IPS-15b (cell line): ENCODE data around the gene CPE.

ENCODE experiments used
- H3K27me3 ChIP-seq: one replicate; pipeline ENCODE4 v1.6.1; 2013; ENCODE audit warnings: low read length; ENCODE audit not compliant: control insufficient read depth, insufficient read depth
- H3K36me3 ChIP-seq: one replicate; pipeline ENCODE4 v1.6.1; 2013; ENCODE audit warnings: low read length; ENCODE audit not compliant: control insufficient read depth, insufficient read depth
- H3K4me1 ChIP-seq: one replicate; pipeline ENCODE4 v1.6.1; 2013; ENCODE audit warnings: mild to moderate bottlenecking, low read length; ENCODE audit not compliant: control insufficient read depth, insufficient read depth
- H3K4me3 ChIP-seq: one replicate; pipeline ENCODE4 v1.5.1; 2013; ENCODE audit warnings: low read depth, low read length
- H3K9ac ChIP-seq: one replicate; pipeline ENCODE4 v1.6.1; 2013; ENCODE audit warnings: low read depth, mild to moderate bottlenecking, low read length
- H3K9me3 ChIP-seq: one replicate; pipeline ENCODE4 v1.6.1; 2013; ENCODE audit warnings: mild to moderate bottlenecking, low read length; ENCODE audit not compliant: control insufficient read depth, insufficient read depth

CPE gene

DNA sequence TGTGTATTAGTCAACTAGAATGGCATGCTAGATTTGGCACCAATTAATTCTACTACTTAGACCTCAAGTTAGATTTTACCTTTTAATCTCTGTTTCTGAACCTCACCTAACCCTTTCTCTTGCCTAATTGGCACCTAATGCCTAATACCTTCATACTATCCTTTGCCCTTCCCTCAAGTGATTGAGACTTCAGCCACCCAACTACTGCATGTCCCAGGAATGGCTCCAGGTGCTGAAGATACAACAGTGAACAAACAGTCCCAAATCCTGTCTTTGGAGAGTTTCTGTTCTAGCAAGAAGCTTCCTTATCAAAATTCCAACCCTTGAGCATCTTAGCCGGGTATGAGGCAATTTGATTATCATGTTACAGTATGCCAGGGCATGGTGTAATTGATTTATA, 139.9 kb downstream of the CPE start:
- no peaks in the 10 kb centered on the region for H3K4me1 ChIP-seq
- no peaks in the 10 kb centered on the region for H3K36me3 ChIP-seq
- H3K27me3 ChIP-seq = no peaks in the 10 kb centered on the region
- no peak overlapping the region for H3K9ac ChIP-seq
- H3K4me3 ChIP-seq = no peak overlapping the region
- H3K9me3 ChIP-seq = no peaks in the 10 kb centered on the region

DNA sequence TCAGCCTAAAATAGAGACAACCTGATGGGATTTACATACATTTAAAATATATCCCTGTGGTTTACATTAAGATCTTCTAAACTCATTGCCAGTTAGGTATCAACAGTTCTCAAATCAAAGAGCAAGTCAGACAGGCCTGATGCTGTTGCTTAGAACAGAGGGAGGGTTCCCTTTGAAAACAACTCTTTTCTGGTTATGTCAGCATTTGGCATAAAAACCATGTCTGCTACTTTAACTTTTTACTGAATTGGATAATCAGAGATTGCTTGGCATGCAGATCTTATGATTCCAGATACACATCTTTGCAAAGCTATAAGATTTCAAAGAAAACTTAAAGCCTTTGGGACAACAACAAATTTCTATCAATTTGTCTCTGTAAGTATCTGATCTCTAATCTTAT, 140.8 kb downstream of the CPE start:
- H3K27me3 ChIP-seq = no peaks in the 10 kb centered on the region
- no peaks in the 10 kb centered on the region for H3K36me3 ChIP-seq
- no peaks in the 10 kb centered on the region for H3K9me3 ChIP-seq
- H3K4me1 ChIP-seq = no peaks in the 10 kb centered on the region
- no peak overlapping the region for H3K9ac ChIP-seq
- H3K4me3 ChIP-seq = no peak overlapping the region

DNA sequence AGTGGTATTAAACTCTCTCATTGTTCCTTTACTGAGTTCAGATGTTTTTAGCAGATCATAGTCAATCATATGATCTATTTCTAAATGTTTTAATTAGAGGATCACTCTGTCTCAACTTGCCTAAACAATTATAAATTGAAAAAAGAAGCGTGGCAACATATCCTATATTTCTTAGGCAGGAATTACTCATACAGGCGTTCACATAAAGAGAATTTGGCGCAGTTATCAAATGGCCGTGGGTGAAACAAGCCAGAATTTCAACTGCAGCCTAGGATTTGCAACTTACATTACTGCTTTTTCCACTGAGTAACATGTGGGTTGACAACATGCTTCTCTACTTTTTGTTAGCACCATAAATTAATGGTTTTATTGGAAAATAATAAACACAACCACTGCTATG, 141.3 kb downstream of the CPE start:
- Histone ChIP-seq H3K4me1 (no peaks in the 10 kb centered on the region), H3K9ac (no peak overlapping the region), H3K9me3 (no peaks in the 10 kb centered on the region), H3K27me3 (no peaks in the 10 kb centered on the region), H3K36me3 (no peaks in the 10 kb centered on the region), H3K4me3 (no peak overlapping the region)

DNA sequence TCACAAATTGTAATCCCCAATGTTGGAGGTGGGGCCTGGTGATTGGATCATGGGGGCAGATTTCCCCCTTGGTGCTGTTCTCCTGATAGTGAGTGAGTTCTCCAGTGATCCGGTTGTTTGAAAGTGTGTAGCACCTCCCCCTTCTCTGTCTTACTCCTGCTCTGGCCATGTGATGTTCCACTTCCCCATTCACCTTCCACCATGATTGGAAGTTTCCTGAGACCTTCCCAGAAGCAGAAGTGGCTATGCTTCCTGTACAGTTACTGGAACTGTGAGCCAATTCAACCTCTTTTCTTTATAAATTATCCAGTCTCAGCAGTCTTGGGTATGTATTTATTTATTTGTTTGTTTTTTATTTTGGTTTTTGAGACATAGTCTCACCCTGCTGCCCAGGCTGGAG, 143.2 kb downstream of the CPE start:
- Histone ChIP-seq H3K9ac (no peak overlapping the region), H3K36me3 (no peaks in the 10 kb centered on the region), H3K27me3 (no peaks in the 10 kb centered on the region), H3K9me3 (no peaks in the 10 kb centered on the region), H3K4me3 (no peak overlapping the region), H3K4me1 (no peaks in the 10 kb centered on the region)

DNA sequence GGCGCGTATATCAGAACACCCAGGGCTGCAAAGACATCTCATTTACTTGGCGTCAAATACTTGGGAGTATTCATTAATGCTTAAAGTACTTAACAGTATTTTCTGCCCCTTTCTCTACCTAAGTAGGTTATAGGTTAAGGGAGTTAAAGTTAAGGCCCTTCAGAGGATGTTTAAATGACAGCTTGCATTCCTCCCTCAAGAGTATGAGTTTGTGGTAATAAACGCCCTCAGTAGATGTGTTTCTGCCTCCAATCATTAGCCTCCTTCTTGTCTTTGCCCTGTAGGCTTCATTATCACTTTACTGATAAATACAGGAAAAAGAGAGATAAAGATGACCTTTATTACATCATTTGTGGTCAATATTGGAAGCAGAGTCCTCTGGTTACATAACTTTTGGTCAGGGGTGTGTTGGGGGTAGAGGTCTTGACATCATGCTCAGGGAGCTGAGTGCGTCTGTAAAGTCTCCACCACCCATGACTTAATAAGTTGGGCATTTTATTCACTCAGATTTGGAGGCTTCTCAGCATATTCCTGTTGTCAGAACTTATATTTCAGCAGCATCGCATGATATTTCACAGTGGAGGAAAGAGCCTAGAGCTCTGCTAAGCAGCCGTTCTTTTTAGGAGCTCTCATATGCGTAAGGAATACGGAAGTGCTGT, 145.9 kb downstream of the CPE start:
- Histone ChIP-seq H3K9ac (no peak overlapping the region), H3K9me3 (no peaks in the 10 kb centered on the region), H3K36me3 (no peaks in the 10 kb centered on the region), H3K27me3 (no peaks in the 10 kb centered on the region), H3K4me1 (no peaks in the 10 kb centered on the region), H3K4me3 (no peak overlapping the region)

DNA sequence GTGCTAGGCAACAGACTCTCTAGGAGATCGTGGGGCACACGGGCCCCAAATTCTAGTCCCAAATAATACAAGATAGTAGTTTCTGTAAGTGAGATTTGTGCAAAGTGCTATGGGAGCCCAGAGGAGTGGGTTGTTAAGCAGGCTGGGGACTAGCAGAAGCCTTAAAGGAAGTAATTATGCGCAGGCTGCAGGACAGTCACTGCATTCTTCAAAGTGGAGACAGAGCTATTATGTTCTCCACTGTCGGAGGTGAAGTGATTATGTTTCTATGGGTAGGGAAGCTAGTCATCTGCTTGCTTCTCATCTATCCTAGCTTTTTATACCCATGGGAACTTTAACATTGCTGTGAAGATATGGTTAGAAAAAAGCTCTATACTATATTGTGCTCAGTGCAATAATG, 154.2 kb downstream of the CPE start:
- Histone ChIP-seq H3K27me3 (no peaks in the 10 kb centered on the region), H3K9me3 (no peaks in the 10 kb centered on the region), H3K4me3 (no peak overlapping the region), H3K4me1 (no peaks in the 10 kb centered on the region), H3K36me3 (no peaks in the 10 kb centered on the region), H3K9ac (no peak overlapping the region)

DNA sequence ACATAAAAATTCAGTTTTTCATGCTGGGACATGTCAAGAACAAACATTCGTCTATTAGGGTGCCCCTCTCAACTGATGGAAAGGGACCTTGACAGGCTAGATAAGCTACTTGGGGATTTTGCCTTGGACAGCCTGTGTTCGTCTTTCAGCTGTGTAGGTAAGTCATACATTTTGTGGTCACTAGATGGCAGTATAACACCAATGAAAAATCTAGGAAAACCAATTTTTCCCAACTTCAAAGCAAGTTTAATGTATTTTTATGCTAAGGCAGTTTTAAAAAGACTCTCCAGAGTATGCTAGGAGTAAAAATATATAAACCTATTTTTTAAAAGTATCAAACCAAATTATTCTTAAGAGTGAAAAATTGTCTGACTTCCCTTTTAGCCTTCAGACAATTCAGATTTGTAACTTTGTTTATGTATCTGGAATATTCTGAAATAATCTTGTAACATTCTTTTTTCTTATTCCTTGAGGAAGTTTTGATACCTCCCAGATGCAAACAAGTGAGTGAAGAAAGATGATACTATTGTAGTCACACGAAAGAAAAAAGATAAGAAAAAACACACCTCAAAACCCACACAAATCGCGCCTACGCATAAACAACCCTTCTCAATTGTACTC, 158.3 kb downstream of the CPE start:
- Histone ChIP-seq H3K36me3 (no peaks in the 10 kb centered on the region), H3K9me3 (no peaks in the 10 kb centered on the region), H3K4me3 (no peak overlapping the region), H3K4me1 (no peaks in the 10 kb centered on the region), H3K9ac (no peak overlapping the region), H3K27me3 (no peaks in the 10 kb centered on the region)

DNA sequence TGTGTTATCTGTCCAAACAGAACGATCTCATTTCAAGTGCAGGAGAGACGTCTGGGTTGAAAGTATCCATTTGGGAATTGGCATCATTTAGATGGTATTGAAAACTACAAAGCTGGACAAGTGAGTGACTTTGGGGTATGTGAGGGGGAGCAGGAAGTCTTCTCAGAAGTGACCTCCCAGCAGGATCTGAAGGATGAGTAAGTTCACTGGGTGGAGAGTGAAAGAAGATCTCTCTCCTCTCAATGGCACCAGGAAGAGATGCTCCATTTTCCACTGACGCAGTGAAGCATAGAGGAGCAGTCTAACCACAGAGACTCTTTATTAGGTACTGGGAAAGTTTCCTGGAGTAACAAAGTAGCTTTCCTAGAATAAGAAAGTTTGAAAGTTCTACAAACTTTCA, 161.0 kb downstream of the CPE start:
- no peak overlapping the region for H3K9ac ChIP-seq
- no peaks in the 10 kb centered on the region for H3K27me3 ChIP-seq
- no peak overlapping the region for H3K4me3 ChIP-seq
- H3K9me3 ChIP-seq = no peaks in the 10 kb centered on the region
- H3K4me1 ChIP-seq = no peaks in the 10 kb centered on the region
- no peaks in the 10 kb centered on the region for H3K36me3 ChIP-seq

DNA sequence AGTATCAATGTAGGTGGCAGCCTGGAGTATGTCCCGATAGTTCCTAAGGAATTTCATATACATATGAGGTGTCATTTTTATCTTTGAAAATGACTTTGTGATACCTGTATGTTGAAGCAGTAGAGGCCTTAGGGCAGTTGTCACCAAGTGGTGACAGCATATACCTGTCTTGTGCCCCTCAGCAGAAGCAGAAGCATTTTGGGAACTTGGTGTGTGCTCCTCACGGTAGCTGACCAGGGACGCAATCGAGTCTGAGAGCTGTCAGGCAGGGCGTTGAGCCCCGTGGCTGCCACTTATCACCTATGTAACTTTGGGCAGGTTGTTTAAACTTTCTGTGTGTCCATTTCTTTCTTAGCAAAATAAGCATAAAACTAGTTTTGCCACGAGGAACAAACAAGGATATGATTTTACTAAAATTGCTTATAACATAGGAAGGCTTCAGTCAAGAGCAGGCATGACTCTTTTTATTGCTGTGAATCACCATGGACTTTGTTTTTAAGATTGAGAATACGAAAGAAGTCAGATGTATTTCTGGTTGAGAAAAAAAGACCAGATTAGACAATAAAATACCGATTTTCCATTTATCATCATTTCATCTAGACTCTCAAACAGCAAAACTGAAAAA, 161.5 kb downstream of the CPE start:
- H3K27me3 ChIP-seq = no peaks in the 10 kb centered on the region

DNA sequence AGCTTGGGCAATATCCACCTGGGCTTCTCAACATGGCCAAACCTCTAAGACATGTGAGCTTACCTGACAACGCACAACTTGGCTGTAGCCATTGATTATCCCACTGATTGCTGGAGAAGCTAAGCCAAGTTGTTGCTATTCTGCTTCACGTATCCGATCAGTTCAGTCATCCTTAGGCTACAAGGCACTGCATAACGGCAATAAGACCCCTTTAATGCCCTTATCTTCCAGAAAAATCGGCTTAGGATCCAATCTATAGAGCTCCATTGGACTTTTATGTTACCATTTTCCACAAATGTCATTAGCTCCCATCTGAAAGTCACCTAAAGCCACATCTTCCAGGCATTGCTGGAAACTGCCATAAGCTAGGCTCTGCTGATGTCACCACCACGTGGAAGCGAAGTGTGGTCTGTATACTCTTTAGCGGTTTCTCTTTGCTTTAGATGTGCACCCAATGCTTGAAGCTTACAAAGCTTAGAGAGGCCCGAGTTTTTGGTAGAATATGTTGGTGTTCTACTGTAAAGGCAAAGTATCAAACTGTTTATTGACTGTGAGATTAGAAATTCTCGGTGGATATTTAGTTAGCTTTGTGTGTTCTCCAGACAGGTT, 163.1 kb downstream of the CPE start:
- H3K4me1 ChIP-seq = no peaks in the 10 kb centered on the region
- H3K9me3 ChIP-seq = no peaks in the 10 kb centered on the region
- no peak overlapping the region for H3K4me3 ChIP-seq
- H3K9ac ChIP-seq = no peak overlapping the region
- no peaks in the 10 kb centered on the region for H3K36me3 ChIP-seq
- H3K27me3 ChIP-seq = no peaks in the 10 kb centered on the region

More for the DNA sequence above, 161.5 kb downstream of the CPE start:
- H3K36me3 ChIP-seq = no peaks in the 10 kb centered on the region
- no peaks in the 10 kb centered on the region for H3K4me1 ChIP-seq
- H3K4me3 ChIP-seq = no peak overlapping the region
- no peaks in the 10 kb centered on the region for H3K9me3 ChIP-seq
- no peak overlapping the region for H3K9ac ChIP-seq

DNA sequence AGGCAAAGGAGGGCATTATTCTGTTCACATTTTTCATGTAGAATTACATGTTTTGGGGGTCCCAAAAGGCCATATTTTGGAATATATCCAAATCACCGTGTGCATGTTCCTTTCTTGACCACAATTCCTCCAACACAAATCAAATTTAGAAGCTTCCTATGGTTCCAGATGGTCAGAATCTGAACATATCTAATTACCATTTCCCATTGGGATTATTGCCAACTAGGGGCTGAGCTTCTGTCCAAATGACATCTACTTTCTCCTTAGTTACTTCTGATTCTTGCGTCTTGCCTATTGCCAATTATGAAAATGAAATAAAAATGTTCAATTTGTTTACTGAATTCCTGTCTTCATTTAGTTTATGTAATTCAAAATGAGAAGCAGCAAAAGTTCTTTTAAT, 163.7 kb downstream of the CPE start:
- Histone ChIP-seq H3K4me1 (no peaks in the 10 kb centered on the region), H3K36me3 (no peaks in the 10 kb centered on the region), H3K9ac (no peak overlapping the region), H3K4me3 (no peak overlapping the region), H3K9me3 (no peaks in the 10 kb centered on the region), H3K27me3 (no peaks in the 10 kb centered on the region)
